ENCODE results near the gene MCTP2.
"Not testable (repeated sequence)": the region's sequence is repeated elsewhere in the genome, so short reads cannot be mapped to it uniquely, and the experiment has no call there.

The MCTP2 gene

DNA sequence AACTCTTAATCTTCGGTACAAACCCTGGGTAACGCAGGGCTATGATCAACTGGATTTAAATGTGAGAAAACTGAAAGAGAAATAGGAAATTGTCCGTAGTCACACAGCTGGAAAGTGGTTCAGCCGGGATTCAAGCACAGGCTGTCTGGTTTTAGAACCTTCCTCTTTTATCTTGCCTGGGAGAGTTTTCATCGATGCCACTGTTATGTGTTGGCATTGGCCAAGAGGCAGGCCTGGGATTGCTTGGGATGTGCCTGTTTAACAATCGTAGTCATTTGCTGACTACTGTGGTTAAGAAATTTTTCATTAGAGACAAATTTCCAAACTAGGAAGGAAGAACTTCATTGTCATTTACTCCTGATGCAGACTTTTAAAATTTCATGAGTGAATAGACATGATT is 4.3 kb downstream of the MCTP2 start:
- DNase-seq: no peak

DNA sequence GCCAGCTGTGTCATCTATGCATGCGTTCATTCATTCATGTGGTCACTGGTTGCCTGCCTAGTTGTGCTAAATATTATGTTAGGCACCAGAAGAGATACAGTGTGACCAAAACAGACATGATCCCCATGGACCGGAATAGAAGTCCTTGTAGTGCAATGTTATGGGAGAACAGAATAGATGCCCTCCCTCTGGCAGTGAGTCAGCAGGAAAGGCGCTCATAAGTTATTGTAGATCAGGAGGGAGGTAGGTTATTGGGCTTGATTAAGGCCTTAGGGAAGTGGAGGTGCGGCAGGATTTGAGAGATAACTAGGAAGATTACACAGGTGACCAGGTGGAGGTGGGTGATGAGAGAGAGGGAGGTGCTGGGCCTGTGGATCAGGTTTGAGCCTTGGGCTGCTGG is 5.2 kb downstream of the MCTP2 start:
- no peak for DNase-seq

DNA sequence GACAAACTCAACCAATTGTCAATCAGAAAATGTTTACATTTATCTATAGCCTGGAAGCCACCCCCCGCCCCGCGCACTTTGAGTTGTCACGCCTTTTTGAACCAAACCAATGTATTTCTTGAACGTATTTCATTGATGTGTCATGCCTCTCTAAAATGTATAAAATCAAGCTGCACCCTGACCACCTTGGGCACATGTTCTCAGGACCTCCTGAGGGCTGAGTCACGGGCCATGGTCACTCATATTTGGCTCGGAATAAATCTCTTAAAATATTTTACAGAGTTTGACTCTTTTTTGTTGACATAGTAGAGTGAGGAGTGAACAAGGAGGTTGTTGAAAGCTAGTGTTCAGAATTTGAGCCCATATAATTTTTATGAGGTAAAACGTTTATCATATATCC is 6.5 kb downstream of the MCTP2 start:
- no peak for DNase-seq

GRCh38 chr15:94238539-94239118 is 7.3 kb downstream of the MCTP2 start:
- no peak for DNase-seq

DNA sequence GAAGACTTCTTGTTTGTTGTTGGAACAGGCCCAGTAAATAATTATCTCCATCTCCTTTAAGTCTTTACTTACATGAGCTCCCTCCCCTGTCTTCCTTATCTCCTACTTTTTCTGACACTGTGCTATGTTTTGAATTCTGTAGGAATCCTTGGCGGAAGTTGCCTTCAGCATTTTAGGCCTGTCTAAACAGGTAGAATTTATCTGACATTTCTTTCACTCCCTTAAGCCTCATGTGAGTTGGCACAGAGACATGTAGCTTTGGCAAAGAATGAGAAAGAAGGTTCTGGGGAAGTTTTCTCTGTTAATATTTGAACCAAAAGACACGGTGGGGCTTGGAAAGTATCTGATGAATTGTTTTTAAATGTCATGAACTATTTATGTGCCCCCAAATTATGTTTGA is 8.1 kb downstream of the MCTP2 start:
- DNase-seq: no peak

DNA sequence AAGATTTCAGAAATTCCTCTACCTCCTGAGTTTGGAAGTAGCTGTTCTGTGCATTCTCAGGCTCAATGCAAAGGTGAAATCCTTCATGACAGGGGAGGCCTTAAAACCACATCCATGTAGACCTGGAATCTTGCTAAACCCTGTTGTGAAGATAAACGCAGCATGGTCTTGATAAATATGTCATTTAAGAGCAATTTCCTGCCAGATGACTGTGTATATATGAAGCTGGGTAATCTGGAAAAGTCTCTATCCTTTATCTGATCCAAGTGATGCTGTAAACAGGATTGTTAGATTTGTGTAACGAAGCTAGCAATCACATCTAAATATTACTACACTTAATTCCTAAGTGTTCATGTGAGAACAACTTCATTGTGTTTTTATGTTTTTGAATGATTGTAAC is 9.1 kb downstream of the MCTP2 start:
- DNase-seq: no peak

GRCh38 chr15:94242257-94242656 is 10.9 kb downstream of the MCTP2 start:
- no peak for DNase-seq

DNA sequence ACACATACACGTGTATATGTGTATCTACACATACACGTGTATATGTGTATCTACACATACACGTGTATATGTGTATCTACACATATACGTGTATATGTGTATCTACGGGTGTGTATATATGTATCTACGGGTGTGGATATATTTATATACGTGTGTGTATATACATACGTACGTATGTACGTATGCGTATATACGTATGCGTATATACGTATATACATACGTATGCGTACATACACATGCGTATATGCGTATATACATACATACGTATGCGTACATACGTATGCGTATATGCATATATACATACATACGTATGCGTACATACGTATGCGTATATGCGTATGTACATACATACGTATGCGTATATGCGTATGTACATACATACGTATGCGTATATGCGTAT is 11.6 kb downstream of the MCTP2 start:
- not testable (repeated sequence) for DNase-seq

GRCh38 chr15:94243418-94243817 is 12.1 kb downstream of the MCTP2 start:
- DNase-seq: no peak

DNA sequence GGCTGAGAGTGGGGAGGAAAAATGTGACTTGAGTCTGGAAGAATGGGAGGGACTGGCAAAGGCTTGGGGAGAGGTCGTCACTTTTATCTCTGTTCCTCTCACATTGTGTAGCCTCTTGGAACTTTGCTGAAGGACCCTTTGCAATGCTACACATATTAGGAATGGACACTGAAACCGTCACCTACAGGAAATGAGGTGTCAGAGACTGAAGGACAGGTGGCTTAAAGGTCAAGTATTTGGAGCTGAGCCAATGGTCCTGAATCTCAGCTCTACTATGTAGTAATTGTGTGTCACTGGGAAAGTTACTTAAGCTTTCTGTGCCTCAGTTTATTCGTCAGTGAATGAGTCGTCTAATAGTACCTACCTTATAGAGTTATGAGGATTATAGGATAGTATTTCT is 14.7 kb downstream of the MCTP2 start:
- no peak for DNase-seq

DNA sequence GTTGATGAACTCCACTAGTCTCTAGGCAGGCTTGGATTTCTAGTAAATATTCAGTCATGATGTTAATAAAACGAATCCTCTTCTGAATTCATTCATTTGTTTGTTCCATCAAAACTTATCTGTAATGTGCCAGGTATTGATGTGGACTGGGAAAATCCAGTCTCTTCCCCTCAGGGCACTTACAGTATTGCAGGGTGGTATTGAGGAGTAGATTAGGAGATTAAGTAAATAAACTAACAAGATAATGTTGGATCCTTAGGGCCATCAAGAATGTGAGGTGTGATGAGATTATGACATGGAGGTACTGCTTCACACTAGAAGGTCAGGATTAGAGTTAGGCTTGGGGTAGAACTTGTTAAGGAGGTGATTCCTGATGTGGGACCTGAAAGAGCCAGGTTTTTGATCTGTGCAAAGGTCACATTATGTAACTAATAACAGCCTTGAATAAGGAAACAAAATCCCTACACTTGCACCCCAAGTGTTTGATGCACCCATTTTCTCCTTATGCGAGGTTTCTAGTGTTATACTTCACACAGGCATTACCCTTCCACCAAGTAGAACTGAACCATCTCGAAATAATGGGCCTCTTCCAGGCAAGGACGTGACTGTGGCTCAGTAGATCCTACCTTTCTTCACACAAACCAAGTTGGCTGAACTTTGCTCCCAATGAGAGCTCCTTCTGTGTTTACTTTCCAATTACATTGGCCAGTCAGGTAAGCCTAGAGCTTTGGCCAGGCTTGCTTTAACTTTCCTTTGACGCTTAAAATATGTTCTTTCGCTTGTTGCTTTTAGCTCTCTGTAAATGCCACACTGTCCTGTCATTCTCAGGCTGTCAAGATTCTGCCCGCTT is 16.7 kb downstream of the MCTP2 start:
- DNase-seq: no peak

GRCh38 chr15:94250801-94251200 is 19.4 kb downstream of the MCTP2 start:
- no peak for DNase-seq

- DNase-seq: no peak
These were observed 20.9 kb downstream of the MCTP2 start for GRCh38 chr15:94252223-94252766.

- no peak for DNase-seq
These were observed 21.6 kb downstream of the MCTP2 start for GRCh38 chr15:94252906-94253491.

DNA sequence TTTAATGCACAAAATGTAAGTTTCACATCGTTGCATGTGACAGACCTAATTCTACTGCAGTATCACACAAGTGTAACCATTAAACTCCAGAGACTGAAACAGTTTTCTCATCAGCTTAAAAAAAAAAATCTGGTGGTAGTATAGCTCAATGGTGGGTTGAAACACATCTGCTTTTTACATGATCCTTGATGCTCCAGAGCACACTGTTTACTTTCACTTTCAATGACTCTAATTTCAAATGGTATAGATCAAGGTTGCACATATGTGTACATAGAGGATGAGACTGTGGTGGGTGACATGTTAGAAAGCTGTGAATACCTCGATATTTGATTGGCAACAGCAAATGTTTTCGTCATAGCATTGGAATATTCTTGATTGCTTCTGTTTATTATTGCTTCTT is 22.4 kb downstream of the MCTP2 start:
- DNase-seq: no peak

DNA sequence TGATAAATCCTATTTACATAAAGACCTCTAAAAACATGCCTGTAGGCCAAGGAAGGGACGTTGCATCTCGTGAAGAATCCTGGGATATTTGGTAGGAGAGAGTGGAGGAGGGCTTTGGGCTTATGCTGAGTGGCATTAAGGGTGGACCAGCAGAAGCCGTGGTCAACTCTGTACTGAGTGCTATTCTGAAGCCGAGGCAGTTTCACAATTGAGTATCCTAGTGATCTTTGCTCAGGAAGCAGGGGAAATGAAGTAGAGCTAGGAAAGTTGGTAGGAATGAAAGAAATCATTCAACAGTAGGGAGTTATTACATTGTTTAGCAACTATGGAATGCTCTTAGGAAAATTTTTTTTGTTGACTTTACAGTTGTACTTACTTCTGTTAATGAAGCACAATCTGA is 24.2 kb downstream of the MCTP2 start:
- DNase-seq: no peak

DNA sequence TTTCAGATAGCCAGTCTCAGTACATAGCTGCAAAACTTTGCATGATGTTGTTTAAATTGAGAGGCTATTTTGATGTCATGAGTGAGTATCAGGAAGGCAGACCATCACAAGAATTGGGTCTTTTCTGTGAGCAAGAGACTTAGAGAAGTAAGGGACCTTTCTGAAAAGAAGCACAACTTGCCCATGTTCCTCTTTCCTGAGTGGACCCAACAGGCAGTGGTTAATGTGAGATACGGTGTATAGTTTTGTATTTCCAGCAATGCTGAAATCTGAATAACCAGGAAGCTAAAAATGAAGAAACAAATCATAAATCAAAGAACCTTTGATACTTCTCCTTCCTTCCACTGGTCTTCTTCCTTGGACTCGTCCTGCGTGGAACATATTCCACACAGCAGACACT is 25.1 kb downstream of the MCTP2 start:
- DNase-seq: no peak

GRCh38 chr15:94257776-94258175 is 26.4 kb downstream of the MCTP2 start:
- not testable (repeated sequence) for DNase-seq

DNA sequence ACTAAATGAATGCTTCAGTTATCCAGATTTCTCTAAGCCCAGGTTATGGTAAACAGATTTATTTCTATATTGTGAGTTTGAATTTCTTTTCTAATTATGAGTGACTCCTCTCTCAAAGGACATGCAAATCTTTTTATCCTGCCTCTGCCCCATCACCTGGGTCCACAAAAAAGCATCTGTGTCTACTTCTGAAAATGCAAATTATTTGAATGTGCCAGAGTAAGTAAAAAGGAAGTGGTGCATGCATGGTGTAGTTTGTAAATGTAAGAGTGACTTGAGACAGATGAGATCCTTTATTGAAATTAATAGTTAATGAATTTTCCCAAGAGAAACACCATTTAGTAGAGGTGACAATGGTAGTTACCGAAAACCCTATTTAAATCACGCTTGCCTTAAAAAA is 26.9 kb downstream of the MCTP2 start:
- no peak for DNase-seq

DNA sequence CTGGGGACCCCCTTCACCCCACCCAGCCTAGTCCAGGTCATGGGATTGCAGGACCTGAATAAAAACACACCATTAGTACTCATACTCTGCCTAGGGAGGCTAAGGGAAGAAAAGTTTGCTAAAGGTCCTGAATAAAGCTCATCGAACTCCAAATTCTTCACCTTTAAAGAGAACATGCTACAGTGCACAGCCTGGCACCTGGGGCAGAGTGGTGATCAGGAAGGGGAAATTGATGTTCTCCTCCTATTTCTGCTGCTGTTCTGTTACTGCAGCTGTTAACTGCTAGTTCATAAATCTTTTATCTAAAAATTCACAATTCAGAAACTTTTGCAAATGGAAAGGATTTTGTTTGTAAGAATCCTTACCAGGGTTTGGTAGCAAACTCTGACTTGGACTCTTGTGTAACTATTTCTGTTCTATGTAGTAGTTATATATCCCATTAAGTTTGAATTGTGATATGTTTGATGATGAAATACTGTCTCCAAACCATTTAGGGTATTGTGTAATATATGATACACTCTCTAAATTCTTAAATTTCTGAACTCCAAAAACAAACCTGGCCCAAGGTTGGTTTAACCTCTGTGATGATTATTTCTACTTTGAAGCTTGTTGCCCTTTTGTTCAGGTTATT is 27.9 kb downstream of the MCTP2 start:
- DNase-seq: no peak

GRCh38 chr15:94259863-94260262 is 28.5 kb downstream of the MCTP2 start:
- DNase-seq: no peak

GRCh38 chr15:94262201-94262600 is 30.8 kb downstream of the MCTP2 start:
- DNase-seq: no peak
